Measurements from ENCODE around the gene RESP18.

DNA sequence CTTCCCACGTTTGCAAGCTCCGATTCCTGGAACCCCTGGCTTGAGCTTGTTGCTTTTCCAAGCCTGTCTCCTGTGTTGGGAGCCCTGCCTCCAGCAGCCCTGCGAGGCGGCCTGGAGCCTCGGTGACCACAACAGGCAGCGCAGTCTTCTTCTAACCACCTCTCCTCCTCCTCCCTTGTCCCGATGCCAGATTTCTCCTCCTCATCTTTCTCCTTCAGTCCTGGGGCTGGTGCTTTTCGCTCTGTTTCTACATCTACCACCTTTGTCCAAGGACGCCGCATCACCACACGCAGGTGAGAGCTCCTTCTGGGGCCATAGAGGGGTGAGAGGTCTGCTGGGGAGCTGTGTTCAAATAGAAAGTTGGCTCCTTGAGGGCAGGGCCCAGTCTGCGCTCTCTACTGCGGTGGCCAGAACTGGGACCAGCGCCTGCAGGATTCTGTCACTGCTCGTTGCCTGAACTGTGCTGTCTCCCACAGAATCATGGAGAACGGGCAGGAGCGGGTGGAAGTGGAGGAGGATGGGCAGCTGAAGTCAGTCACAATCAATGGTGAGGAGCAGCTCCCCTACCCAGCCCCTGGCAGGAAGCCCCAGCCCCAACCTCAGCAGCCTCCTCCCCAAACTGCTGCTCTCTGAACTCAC, 49.5 kb downstream of the RESP18 start:
- TF ChIP-seq POLR2AphosphoS5 (IDR thresholded peaks at IDR 0.05) (no peak), POLR2A (IDR thresholded peaks at IDR 0.05; ENCODE audit: low read depth) (no peak)
- TF ChIP-seq, protein P1, sequence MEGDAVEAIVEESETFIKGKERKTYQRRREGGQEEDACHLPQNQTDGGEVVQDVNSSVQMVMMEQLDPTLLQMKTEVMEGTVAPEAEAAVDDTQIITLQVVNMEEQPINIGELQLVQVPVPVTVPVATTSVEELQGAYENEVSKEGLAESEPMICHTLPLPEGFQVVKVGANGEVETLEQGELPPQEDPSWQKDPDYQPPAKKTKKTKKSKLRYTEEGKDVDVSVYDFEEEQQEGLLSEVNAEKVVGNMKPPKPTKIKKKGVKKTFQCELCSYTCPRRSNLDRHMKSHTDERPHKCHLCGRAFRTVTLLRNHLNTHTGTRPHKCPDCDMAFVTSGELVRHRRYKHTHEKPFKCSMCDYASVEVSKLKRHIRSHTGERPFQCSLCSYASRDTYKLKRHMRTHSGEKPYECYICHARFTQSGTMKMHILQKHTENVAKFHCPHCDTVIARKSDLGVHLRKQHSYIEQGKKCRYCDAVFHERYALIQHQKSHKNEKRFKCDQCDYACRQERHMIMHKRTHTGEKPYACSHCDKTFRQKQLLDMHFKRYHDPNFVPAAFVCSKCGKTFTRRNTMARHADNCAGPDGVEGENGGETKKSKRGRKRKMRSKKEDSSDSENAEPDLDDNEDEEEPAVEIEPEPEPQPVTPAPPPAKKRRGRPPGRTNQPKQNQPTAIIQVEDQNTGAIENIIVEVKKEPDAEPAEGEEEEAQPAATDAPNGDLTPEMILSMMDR (IDR thresholded peaks at IDR 0.05): no peak

Measured in esophagus muscularis mucosa (tissue), 3 donors.